Urothelium cell line (cell line): ENCODE measurements around the gene NT5DC3.

ENCODE experiments used
- DNase-seq: peaks from one replicate; pipeline ENCODE4 v3.0.0; 2011; ENCODE audit warnings: low spot score, mixed read lengths
- FAIRE-seq: peaks from 2 replicates; lab custom pipeline; 2011; peaks lifted over from hg19 to GRCh38; lab: Jason Lieb, UNC

Gene NT5DC3

GRCh38 chr12:103833891-103834290 is 7.1 kb downstream of the NT5DC3 start:
- DNase-seq, result no peak
- no peak for FAIRE-seq

GRCh38 chr12:103833095-103833775 is 7.8 kb downstream of the NT5DC3 start:
- DNase-seq, result no peak
- FAIRE-seq, result no peak

- FAIRE-seq, result no peak
- DNase-seq, result no peak
Observed at GRCh38 chr12:103832048-103832997, 8.7 kb downstream of the NT5DC3 start.

- DNase-seq, result no peak
- FAIRE-seq, result no peak
Observed at GRCh38 chr12:103830730-103831320, 10.2 kb downstream of the NT5DC3 start.

- DNase-seq (no peak), FAIRE-seq (no peak)
Observed at GRCh38 chr12:103830025-103830725, 10.9 kb downstream of the NT5DC3 start.

GRCh38 chr12:103829092-103829491 is 11.9 kb downstream of the NT5DC3 start:
- FAIRE-seq, result no peak
- no peak for DNase-seq

- FAIRE-seq (no peak), DNase-seq (no peak)
Observed at GRCh38 chr12:103827911-103828391, 13.1 kb downstream of the NT5DC3 start.

- FAIRE-seq (no peak), DNase-seq (no peak)
Observed at GRCh38 chr12:103824845-103825244, 16.2 kb downstream of the NT5DC3 start.

- FAIRE-seq, result no peak
- no peak for DNase-seq
Observed at GRCh38 chr12:103824290-103824689, 16.7 kb downstream of the NT5DC3 start.

- DNase-seq, result no peak
- FAIRE-seq, result no peak
Observed at GRCh38 chr12:103823871-103824270, 17.2 kb downstream of the NT5DC3 start.

- FAIRE-seq, result no peak
- no peak for DNase-seq
Observed at GRCh38 chr12:103821773-103822172, 19.3 kb downstream of the NT5DC3 start.

GRCh38 chr12:103820881-103821489 is 20.0 kb downstream of the NT5DC3 start:
- FAIRE-seq (no peak), DNase-seq (no peak)

GRCh38 chr12:103820361-103820760 is 20.7 kb downstream of the NT5DC3 start:
- DNase-seq (no peak), FAIRE-seq (no peak)

GRCh38 chr12:103819892-103820291 is 21.1 kb downstream of the NT5DC3 start:
- DNase-seq (no peak), FAIRE-seq (no peak)

GRCh38 chr12:103819312-103819711 is 21.7 kb downstream of the NT5DC3 start:
- DNase-seq (no peak), FAIRE-seq (no peak)

GRCh38 chr12:103817791-103818190 is 23.2 kb downstream of the NT5DC3 start:
- no peak for FAIRE-seq

GRCh38 chr12:103816663-103817062 is 24.4 kb downstream of the NT5DC3 start:
- FAIRE-seq, result no peak
- DNase-seq, result no peak

More at GRCh38 chr12:103817791-103818190, 23.2 kb downstream of the NT5DC3 start:
- DNase-seq, result no peak

- no peak for FAIRE-seq
- DNase-seq, result no peak
Observed at GRCh38 chr12:103814436-103814835, 26.6 kb downstream of the NT5DC3 start.

- FAIRE-seq (no peak), DNase-seq (no peak)
Observed at GRCh38 chr12:103813949-103814348, 27.1 kb downstream of the NT5DC3 start.

- FAIRE-seq (no peak), DNase-seq (no peak)
Observed at GRCh38 chr12:103813426-103813825, 27.6 kb downstream of the NT5DC3 start.
